ENCODE results near the gene PADI2. TPM values are rescaled to one million over a fixed set of nuclear protein-coding genes. Genes with fewer than 3 reads are reported as not detected.

The PADI2 gene
- total and polyA plus RNA-seq, 4 experiments from 2014 or later: 0.14 TPM; not detected in 3

GRCh38 chr1:17031436-17031835, 87.8 kb downstream of the PADI2 start:
- intact Hi-C loops (cut with micrococcal nuclease): no loop called here

GRCh38 chr1:17030206-17030605, 89.0 kb downstream of the PADI2 start:
- Histone ChIP-seq H3K27me3 (ENCODE audit: insufficient read depth, low read length) (no peaks in the 10 kb centered on the region), H3K4me3 (ENCODE audit: low read length in 2 of 2) (no peak overlapping the region), H3K27ac (ENCODE audit: low read depth, low read length) (no peak overlapping the region), H3K4me1 (ENCODE audit: insufficient read depth, low read length) (no peaks in the 10 kb centered on the region), H3K36me3 (ENCODE audit: insufficient read depth, low read length) (peaks cover 41% of the 10 kb centered on the region), H3K9me3 (ENCODE audit: control insufficient read depth in 1 of 2, low read length in 2 of 2) (no peaks in the 10 kb centered on the region)
- no peak overlapping the region for H3K27ac Mint-ChIP-seq
- H3K9me3 Mint-ChIP-seq: no peaks in the 10 kb centered on the region
- intact Hi-C loops (cut with micrococcal nuclease): no loop called here
- H3K4me1 Mint-ChIP-seq: peaks cover 0 to 2% (median under 1%) of the 10 kb centered on the region in 4 donors
- ChIA-PET CTCF (ENCODE audit: partially characterized antibody) (no interaction called here), POLR2A (ENCODE audit: partially characterized antibody) (no interaction called here)
- H3K36me3 Mint-ChIP-seq: peaks cover 17 to 67% of the 10 kb centered on the region in 2 donors
- no peaks in the 10 kb centered on the region for H3K27me3 Mint-ChIP-seq
- H3K4me3 Mint-ChIP-seq: no peak overlapping the region
- DNase-seq: no peak

More at GRCh38 chr1:17031436-17031835, 87.8 kb downstream of the PADI2 start:
- no peak for DNase-seq
- H3K4me1 ChIP-seq (ENCODE audit: insufficient read depth, low read length): no peaks in the 10 kb centered on the region
- no peak overlapping the region for H3K27ac ChIP-seq (ENCODE audit: low read depth, low read length)
- Mint-ChIP-seq H3K36me3 (peaks cover 17 to 64% of the 10 kb centered on the region in 2 donors), H3K27me3 (no peaks in the 10 kb centered on the region), H3K4me1 (peaks cover 0 to 4% (median under 1%) of the 10 kb centered on the region in 4 donors), H3K4me3 (no peak overlapping the region), H3K9me3 (no peaks in the 10 kb centered on the region), H3K27ac (no peak overlapping the region)
- peaks cover 41% of the 10 kb centered on the region for H3K36me3 ChIP-seq (ENCODE audit: insufficient read depth, low read length)
- H3K9me3 ChIP-seq (ENCODE audit: control insufficient read depth in 1 of 2, low read length in 2 of 2): no peaks in the 10 kb centered on the region
- H3K27me3 ChIP-seq (ENCODE audit: insufficient read depth, low read length): no peaks in the 10 kb centered on the region
- no peak overlapping the region for H3K4me3 ChIP-seq (ENCODE audit: low read length in 2 of 2)
- ChIA-PET POLR2A (ENCODE audit: partially characterized antibody) (no interaction called here), CTCF (ENCODE audit: partially characterized antibody) (interaction anchor here (1.2 to 2.1 kb wide), 2 partner anchors 15 to 71 kb away, joined by 3 to 7 read pairs; no protein-coding TSS in a partner anchor)

DNA sequence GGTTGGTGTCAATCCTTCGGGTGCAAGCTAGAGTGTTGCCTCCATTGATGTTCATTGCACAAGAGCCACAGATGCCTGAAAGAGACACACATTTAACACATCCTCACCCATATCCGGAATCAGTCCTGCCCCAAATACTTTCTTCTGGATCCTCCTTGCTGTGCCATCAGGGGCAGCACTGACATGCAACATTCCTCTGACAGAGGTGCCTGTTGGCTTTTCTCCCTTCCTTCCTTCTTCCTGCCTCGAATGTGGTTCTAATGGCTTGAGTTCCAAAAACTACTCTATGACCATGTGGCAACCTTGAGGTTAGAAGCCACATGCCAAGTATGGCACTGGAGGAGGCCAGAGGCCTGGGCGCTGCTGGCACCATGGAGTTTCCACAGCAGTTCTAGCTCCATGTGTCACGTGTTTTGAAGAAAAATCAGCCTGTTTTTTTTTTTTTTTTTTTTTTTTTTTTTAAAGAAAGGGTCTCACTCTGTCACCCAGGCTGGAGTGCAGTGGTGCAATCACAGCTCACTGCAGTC, 90.5 kb downstream of the PADI2 start:
- H3K36me3 ChIP-seq (ENCODE audit: insufficient read depth, low read length): peaks cover 51% of the 10 kb centered on the region
- no peak overlapping the region for H3K4me3 ChIP-seq (ENCODE audit: low read length in 2 of 2)
- CTCF ChIA-PET (ENCODE audit: partially characterized antibody): interaction anchor here (0.8 kb wide), 1 partner anchor 77 kb away, joined by 3 read pairs; no protein-coding TSS in a partner anchor
- no peak for DNase-seq
- Mint-ChIP-seq H3K27me3 (no peaks in the 10 kb centered on the region), H3K36me3 (peaks cover 23 to 76% of the 10 kb centered on the region in 2 donors), H3K9me3 (no peaks in the 10 kb centered on the region), H3K27ac (peak overlapping the region in 2 of 7 donors; percentile 1 to 64), H3K4me3 (no peak overlapping the region), H3K4me1 (peaks cover 0 to 2% (median 0%) of the 10 kb centered on the region in 4 donors)
- intact Hi-C loops (cut with micrococcal nuclease): no loop called here
- no peaks in the 10 kb centered on the region for H3K27me3 ChIP-seq (ENCODE audit: insufficient read depth, low read length)
- H3K27ac ChIP-seq (ENCODE audit: low read depth, low read length): no peak overlapping the region
- POLR2A ChIA-PET (ENCODE audit: partially characterized antibody): no interaction called here
- H3K4me1 ChIP-seq (ENCODE audit: insufficient read depth, low read length): no peaks in the 10 kb centered on the region
- H3K9me3 ChIP-seq (ENCODE audit: control insufficient read depth in 1 of 2, low read length in 2 of 2): no peaks in the 10 kb centered on the region

GRCh38 chr1:17027900-17028299, 91.4 kb downstream of the PADI2 start:
- Histone ChIP-seq H3K27ac (ENCODE audit: low read depth, low read length) (no peak overlapping the region), H3K4me1 (ENCODE audit: insufficient read depth, low read length) (no peaks in the 10 kb centered on the region), H3K4me3 (ENCODE audit: low read length in 2 of 2) (no peak overlapping the region), H3K36me3 (ENCODE audit: insufficient read depth, low read length) (peaks cover 58% of the 10 kb centered on the region), H3K9me3 (ENCODE audit: control insufficient read depth in 1 of 2, low read length in 2 of 2) (no peaks in the 10 kb centered on the region), H3K27me3 (ENCODE audit: insufficient read depth, low read length) (no peaks in the 10 kb centered on the region)
- H3K27me3 Mint-ChIP-seq: no peaks in the 10 kb centered on the region
- intact Hi-C loops (cut with micrococcal nuclease): no loop called here
- H3K9me3 Mint-ChIP-seq: no peaks in the 10 kb centered on the region
- DNase-seq: no peak
- H3K27ac Mint-ChIP-seq: peak overlapping the region in 1 of 7 donors; percentile 8
- H3K4me3 Mint-ChIP-seq: no peak overlapping the region
- ChIA-PET CTCF (ENCODE audit: partially characterized antibody) (interaction anchor here (1.0 kb wide), 1 partner anchor 18 kb away, joined by 4 read pairs; no protein-coding TSS in a partner anchor), POLR2A (ENCODE audit: partially characterized antibody) (no interaction called here)
- H3K36me3 Mint-ChIP-seq: peaks cover 26 to 77% of the 10 kb centered on the region in 2 donors
- H3K4me1 Mint-ChIP-seq: peaks cover 0 to 2% (median 0%) of the 10 kb centered on the region in 4 donors

DNA sequence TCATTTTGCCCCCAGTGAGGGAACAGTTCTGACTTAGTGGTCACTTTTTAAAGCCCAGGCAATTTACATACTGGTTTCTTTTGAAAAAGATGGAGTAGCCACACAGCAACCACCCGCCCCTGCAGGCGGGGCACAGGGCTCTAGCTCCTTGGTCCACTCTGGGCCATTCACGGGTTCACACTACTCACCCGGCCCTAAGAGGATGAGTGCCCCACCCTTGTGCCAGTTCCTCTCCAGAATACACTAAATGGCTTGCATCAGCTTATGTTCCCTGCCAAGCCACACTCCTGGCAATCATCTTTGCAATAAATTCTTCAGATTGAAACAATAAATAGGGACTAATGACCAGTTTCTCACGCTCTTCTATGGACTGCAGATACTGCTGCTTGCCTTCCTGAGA, 91.8 kb downstream of the PADI2 start:
- no peak overlapping the region for H3K4me3 Mint-ChIP-seq
- H3K27ac ChIP-seq (ENCODE audit: low read depth, low read length): no peak overlapping the region
- H3K4me1 Mint-ChIP-seq: peaks cover 0 to 2% (median 0%) of the 10 kb centered on the region in 4 donors

DNA sequence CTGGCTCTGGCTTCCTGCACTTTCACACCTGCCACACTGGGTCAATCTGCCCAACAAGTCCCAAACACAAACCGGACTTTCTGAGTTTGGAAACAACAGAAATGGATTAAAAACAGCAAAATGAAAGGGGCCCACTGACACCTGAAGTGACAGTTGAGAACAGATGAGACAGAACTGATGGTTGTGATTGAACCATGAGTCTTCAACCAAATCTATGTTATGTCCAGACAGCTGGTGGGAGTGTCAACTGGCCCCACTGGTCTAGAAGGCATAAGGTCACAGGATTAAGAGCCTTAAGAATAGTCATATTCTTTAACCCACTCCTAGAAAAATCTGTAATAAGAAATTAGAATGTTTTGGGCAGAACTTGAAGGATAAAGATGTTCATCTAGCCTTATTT, 94.5 kb downstream of the PADI2 start:
- no peaks in the 10 kb centered on the region for H3K9me3 ChIP-seq (ENCODE audit: control insufficient read depth in 1 of 2, low read length in 2 of 2)
- H3K36me3 Mint-ChIP-seq: peaks cover 43 to 85% of the 10 kb centered on the region in 2 donors
- ChIA-PET CTCF (ENCODE audit: partially characterized antibody) (no interaction called here), POLR2A (ENCODE audit: partially characterized antibody) (no interaction called here)
- H3K4me3 ChIP-seq (ENCODE audit: low read length in 2 of 2): no peak overlapping the region
- intact Hi-C loops (cut with micrococcal nuclease): no loop called here
- H3K4me3 Mint-ChIP-seq: no peak overlapping the region
- no peak overlapping the region for H3K27ac ChIP-seq (ENCODE audit: low read depth, low read length)
- peak overlapping the region in 5 of 7 donors; percentile 5 to 53 (median 36) for H3K27ac Mint-ChIP-seq
- H3K4me1 Mint-ChIP-seq: peaks cover 0 to 2% (median 0%) of the 10 kb centered on the region in 4 donors
- DNase-seq: no peak
- H3K36me3 ChIP-seq (ENCODE audit: insufficient read depth, low read length): peaks cover 77% of the 10 kb centered on the region
- no peaks in the 10 kb centered on the region for H3K27me3 Mint-ChIP-seq
- H3K27me3 ChIP-seq (ENCODE audit: insufficient read depth, low read length): no peaks in the 10 kb centered on the region
- no peaks in the 10 kb centered on the region for H3K9me3 Mint-ChIP-seq
- H3K4me1 ChIP-seq (ENCODE audit: insufficient read depth, low read length): no peaks in the 10 kb centered on the region

More for the DNA sequence above, 91.8 kb downstream of the PADI2 start:
- H3K27me3 ChIP-seq (ENCODE audit: insufficient read depth, low read length): no peaks in the 10 kb centered on the region
- ChIA-PET POLR2A (ENCODE audit: partially characterized antibody) (no interaction called here), CTCF (ENCODE audit: partially characterized antibody) (interaction anchor here (1.0 kb wide), 1 partner anchor 19 kb away, joined by 4 read pairs; no protein-coding TSS in a partner anchor)
- no peaks in the 10 kb centered on the region for H3K9me3 ChIP-seq (ENCODE audit: control insufficient read depth in 1 of 2, low read length in 2 of 2)
- Mint-ChIP-seq H3K36me3 (peaks cover 26 to 77% of the 10 kb centered on the region in 2 donors), H3K27ac (no peak overlapping the region), H3K27me3 (no peaks in the 10 kb centered on the region), H3K9me3 (no peaks in the 10 kb centered on the region)
- H3K36me3 ChIP-seq (ENCODE audit: insufficient read depth, low read length): peaks cover 58% of the 10 kb centered on the region
- no peaks in the 10 kb centered on the region for H3K4me1 ChIP-seq (ENCODE audit: insufficient read depth, low read length)
- no peak for DNase-seq
- intact Hi-C loops (cut with micrococcal nuclease): no loop called here
- no peak overlapping the region for H3K4me3 ChIP-seq (ENCODE audit: low read length in 2 of 2)

DNA sequence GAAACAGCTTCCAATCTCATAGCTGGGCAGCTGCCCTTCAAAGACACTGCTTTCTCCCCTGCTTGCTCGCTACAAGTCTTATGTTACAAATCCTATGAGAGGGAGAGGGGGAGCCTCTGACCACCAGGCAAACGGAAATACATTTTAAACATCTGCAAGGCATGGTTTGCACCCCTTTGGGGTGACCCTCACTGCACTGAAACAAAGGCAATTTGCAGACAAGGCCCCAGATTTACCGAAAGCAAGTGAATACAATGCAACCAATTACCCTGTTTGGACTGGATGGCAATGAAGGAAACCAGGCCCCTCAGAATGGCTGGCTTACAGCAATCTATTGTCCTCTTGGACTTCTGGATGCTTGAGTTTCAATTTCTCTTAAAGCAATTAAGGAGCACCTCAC, 95.7 kb downstream of the PADI2 start:
- ChIA-PET POLR2A (ENCODE audit: partially characterized antibody) (no interaction called here), CTCF (ENCODE audit: partially characterized antibody) (no interaction called here)
- Histone ChIP-seq H3K4me3 (ENCODE audit: low read length in 2 of 2) (no peak overlapping the region), H3K4me1 (ENCODE audit: insufficient read depth, low read length) (no peaks in the 10 kb centered on the region), H3K36me3 (ENCODE audit: insufficient read depth, low read length) (peaks cover 78% of the 10 kb centered on the region), H3K27me3 (ENCODE audit: insufficient read depth, low read length) (no peaks in the 10 kb centered on the region), H3K27ac (ENCODE audit: low read depth, low read length) (no peak overlapping the region), H3K9me3 (ENCODE audit: control insufficient read depth in 1 of 2, low read length in 2 of 2) (no peaks in the 10 kb centered on the region)
- Mint-ChIP-seq H3K9me3 (no peaks in the 10 kb centered on the region), H3K27me3 (no peaks in the 10 kb centered on the region), H3K4me3 (no peak overlapping the region), H3K27ac (peak overlapping the region in 1 of 7 donors; percentile 65), H3K4me1 (peaks cover 0 to 2% (median 0%) of the 10 kb centered on the region in 4 donors), H3K36me3 (peaks cover 52 to 87% of the 10 kb centered on the region in 2 donors)
- no peak for DNase-seq
- intact Hi-C loops (cut with micrococcal nuclease): no loop called here
